ENCODE data around the gene ADGRA1.
"Not testable (repeated sequence)": the region's sequence is repeated elsewhere in the genome, so short reads cannot be mapped to it uniquely, and the experiment has no call there.

Gene ADGRA1

GRCh38 chr10:133141144-133141957 lies 53.6 kb downstream of the ADGRA1 start:
- no peak overlapping the region for H3K4me3 ChIP-seq (ENCODE audit: low read depth, low read length)

- no peak overlapping the region for H3K4me3 ChIP-seq (ENCODE audit: low read depth, low read length)
Observed at GRCh38 chr10:133141958-133142340, 54.2 kb downstream of the ADGRA1 start.

- no peak overlapping the region for H3K4me3 ChIP-seq (ENCODE audit: low read depth, low read length)
Observed at GRCh38 chr10:133142523-133143199, 54.9 kb downstream of the ADGRA1 start.

- no peak overlapping the region for H3K4me3 ChIP-seq (ENCODE audit: low read depth, low read length)
Observed at GRCh38 chr10:133143200-133143533, 55.4 kb downstream of the ADGRA1 start.

- no peak overlapping the region for H3K4me3 ChIP-seq (ENCODE audit: low read depth, low read length)
Observed at GRCh38 chr10:133143546-133143945, 55.8 kb downstream of the ADGRA1 start.

- H3K4me3 ChIP-seq (ENCODE audit: low read depth, low read length), result no peak overlapping the region
Observed at GRCh38 chr10:133144771-133145170, 57.0 kb downstream of the ADGRA1 start.

- no peak overlapping the region for H3K4me3 ChIP-seq (ENCODE audit: low read depth, low read length)
Observed at GRCh38 chr10:133150226-133150625, 62.5 kb downstream of the ADGRA1 start.

- H3K4me3 ChIP-seq (ENCODE audit: low read depth, low read length), result no peak overlapping the region
Observed at GRCh38 chr10:133150656-133151055, 62.9 kb downstream of the ADGRA1 start.

GRCh38 chr10:133151071-133151470 lies 63.3 kb downstream of the ADGRA1 start:
- not testable (repeated sequence) for H3K4me3 ChIP-seq (ENCODE audit: low read depth, low read length)

GRCh38 chr10:133151543-133151972 lies 63.8 kb downstream of the ADGRA1 start:
- no peak overlapping the region for H3K4me3 ChIP-seq (ENCODE audit: low read depth, low read length)

- H3K4me3 ChIP-seq (ENCODE audit: low read depth, low read length), result no peak overlapping the region
Observed at GRCh38 chr10:133154411-133154810, 66.7 kb downstream of the ADGRA1 start.

GRCh38 chr10:133154996-133155778 lies 67.5 kb downstream of the ADGRA1 start:
- no peak overlapping the region for H3K4me3 ChIP-seq (ENCODE audit: low read depth, low read length)

GRCh38 chr10:133156674-133157579 lies 69.2 kb downstream of the ADGRA1 start:
- H3K4me3 ChIP-seq (ENCODE audit: low read depth, low read length), result no peak overlapping the region

- no peak overlapping the region for H3K4me3 ChIP-seq (ENCODE audit: low read depth, low read length)
Observed at GRCh38 chr10:133157662-133158436, 70.1 kb downstream of the ADGRA1 start.

GRCh38 chr10:133158437-133158755 lies 70.7 kb downstream of the ADGRA1 start:
- no peak overlapping the region for H3K4me3 ChIP-seq (ENCODE audit: low read depth, low read length)

GRCh38 chr10:133158756-133159610 lies 71.3 kb downstream of the ADGRA1 start:
- no peak overlapping the region for H3K4me3 ChIP-seq (ENCODE audit: low read depth, low read length)

- H3K4me3 ChIP-seq (ENCODE audit: low read depth, low read length), result no peak overlapping the region
Observed at GRCh38 chr10:133159611-133159949, 71.9 kb downstream of the ADGRA1 start.

GRCh38 chr10:133159950-133160825 lies 72.5 kb downstream of the ADGRA1 start, which contains the start of gene KNDC1:
KNDC1 (plus strand) TSS chr10:133160219; CDS start chr10:133160468, 249 bp downstream.
- peak within 1 kb of the TSS; percentile 60 for H3K4me3 ChIP-seq (ENCODE audit: low read depth, low read length)
